NK-92 (cell line): ENCODE data around the gene MAB21L4.

Source experiments
- DNase-seq: peaks from one replicate; lab custom pipeline; 2025; ENCODE audit not compliant: unreplicated experiment; lab: John Stamatoyannopoulos, UW

Gene MAB21L4

DNA sequence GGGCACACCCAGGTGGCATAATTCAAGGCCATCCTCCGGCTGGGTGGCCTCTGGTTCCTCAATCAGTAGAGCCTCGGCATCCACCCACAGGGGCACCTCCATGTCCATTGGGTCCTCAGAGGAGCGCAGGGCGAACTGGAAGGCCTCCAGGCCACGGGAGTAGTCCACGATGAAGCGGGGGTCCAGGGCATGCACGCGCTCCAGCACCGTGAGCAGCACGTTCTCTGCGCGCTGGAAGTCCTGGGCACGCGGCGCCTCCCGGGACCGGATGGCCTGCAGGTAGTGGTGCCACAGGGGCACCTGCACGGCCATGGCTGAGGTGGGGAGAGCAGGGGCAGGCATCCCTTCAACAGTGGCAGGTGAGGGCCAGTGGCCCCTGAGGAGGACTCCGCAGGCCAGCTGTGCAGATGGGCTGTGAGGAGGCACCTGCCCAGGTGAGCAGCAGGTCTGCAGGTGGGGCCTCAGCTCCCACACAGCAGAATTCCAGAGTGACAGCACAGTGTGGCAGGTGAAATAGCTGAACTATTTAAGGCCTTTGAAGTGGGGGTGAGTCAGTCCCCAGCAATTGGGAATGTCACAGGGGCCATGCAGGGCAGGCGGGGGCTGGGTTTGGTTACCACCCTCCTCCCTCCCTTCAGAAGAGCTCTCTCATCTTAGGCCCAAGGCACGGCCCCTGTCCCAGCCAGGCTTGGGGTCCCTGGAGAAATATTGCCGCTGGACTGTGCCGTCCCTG lies at the start of gene MAB21L4:
Gene MAB21L4 (minus strand): TSS at position 501 of the 733 bp plus-strand sequence. CDS start 159 bp downstream, at position 342.
- DNase-seq: no peak

DNA sequence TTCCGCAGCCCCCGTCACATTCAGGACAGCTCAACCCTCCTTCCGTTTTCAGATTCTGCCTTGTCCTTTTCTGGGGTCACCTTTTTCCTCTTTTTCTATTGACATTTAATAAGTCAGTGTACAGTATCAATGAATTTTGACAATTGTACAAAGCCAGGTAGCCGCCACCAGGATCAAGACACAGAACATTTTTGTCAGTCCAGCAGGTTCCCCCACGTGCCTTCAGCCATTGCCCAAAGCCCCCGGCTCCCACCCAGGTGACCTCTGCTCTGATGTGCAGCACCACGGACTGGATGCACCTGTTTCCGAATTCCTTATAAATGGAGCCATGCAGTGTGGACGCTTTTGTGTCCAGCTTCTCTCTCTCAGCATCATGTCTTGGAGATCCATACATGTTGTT lies 40.1 kb upstream of the MAB21L4 start:
- no peak for DNase-seq

- DNase-seq: no peak
Measured at GRCh38 chr2:240935103-240935876, 39.3 kb upstream of the MAB21L4 start.

- no peak for DNase-seq
Measured at GRCh38 chr2:240934701-240935102, 38.7 kb upstream of the MAB21L4 start.

DNA sequence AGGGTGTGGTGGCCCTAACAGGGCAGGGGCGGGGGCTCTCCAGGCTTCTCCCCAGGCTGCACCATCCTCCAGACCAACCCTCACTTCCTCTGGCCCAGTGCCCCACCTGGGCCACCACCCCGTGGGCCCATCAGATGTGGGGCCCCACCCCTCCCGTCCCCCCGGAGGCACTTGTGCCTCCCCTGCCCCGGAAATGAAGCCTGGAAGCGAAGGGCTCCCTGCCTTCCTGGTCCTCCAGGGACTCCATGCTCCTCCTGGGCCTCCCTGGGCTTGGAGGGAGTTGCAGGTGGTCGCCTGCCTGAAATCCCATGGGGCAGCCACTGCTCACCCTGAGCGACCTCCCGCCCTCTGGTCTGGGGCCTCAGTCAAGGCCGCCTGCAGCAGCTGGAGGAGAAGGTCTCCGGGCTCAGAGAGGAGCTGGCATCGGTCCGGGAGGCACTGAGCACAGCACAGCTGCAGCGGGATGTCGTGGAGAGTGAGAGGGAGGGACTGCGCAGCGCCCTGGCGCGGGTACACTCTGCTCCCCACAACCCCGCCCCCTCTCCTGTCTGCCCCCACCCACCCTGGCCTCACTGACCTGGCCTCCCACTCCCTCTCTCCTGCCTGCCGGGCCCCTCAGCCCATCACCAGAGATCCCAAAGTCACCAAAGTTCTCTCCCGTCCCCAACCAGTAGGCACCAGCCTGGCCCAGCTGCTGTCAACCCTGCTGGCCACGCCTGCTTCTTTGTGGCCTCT lies 38.2 kb upstream of the MAB21L4 start:
- no peak for DNase-seq

DNA sequence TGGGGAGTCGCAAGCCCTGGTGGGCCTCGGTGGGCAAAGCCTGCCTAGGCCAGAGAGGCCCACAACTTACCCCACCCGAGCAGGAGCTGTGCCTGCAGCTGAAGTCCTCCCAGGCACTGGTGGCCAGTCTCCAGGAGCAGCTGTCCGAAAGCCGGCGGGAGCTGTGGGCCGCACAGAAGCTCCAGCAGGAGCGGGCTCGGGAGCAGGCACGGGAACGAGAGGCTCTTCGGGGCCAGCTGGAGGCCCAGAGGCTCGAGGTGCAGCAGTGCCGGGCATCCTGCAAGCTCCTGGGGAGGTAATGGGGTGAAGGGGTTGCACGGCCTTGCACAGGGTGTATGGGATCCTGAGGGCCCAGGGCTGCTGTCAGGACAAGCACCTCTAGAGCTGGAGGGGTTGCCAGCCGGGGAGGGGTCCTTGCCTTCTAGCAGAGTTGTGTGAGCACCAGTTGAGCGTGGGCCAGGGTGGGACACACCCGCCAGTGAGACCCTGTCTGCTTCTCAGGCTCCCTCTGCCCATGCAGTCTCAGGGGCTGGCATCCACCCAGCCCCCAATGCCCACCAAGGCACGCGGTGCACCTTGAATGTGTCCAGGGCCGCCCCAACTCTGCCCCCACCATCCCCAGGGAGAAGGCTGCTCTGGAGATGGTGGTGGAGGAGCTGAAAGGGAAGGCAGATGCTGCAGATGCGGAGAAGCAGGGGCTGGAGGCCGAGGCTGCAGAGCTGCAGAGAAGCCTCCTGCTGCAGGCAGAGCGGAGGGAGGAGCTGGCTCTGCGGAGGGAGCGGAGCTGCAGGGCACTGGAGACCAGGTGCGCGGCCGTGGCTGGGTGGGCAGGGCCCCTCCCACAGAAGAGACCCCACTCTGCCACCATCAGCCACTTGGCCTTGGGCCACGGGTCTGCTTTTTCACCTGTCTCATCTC lies 37.4 kb upstream of the MAB21L4 start:
- DNase-seq: no peak

- DNase-seq: no peak
Measured at GRCh38 chr2:240932724-240933047, 36.7 kb upstream of the MAB21L4 start.

DNA sequence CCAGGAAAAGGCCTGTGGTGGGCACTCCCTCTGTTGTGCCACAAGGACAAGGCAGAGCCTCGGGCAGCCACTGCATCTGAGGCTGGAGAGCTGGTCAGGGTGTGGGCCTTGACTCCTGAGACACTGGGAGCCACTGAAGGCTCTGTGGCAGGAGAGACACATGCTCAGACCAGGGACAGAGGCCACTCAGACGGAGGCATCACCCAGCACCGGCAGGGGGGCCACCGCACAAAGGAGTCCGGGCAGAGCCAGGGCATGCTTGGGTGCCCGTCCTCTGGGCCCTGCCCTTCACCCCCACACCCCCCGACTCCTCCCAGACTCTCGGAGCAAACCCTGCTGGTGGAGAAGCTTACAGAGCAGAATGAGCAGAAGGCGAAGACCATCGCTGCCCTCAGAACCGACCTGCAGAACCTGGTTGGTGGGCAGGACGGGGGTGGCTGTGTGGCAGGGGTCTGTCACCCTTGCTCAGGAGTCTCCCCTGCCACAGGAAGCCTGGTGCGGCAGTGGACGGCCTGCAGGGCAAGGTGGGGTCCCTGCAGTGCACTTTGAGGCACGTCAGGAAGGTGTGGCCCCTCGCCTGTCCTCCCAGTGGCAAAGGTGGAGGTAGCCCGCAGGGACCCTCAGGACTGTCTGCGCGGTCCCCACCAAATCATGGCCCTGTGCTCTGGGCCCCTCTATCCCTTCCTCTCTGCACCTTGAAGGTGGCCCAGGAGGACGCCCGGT lies 36.2 kb upstream of the MAB21L4 start:
- no peak for DNase-seq

- no peak for DNase-seq
Measured at GRCh38 chr2:240931319-240931949, 35.5 kb upstream of the MAB21L4 start.

DNA sequence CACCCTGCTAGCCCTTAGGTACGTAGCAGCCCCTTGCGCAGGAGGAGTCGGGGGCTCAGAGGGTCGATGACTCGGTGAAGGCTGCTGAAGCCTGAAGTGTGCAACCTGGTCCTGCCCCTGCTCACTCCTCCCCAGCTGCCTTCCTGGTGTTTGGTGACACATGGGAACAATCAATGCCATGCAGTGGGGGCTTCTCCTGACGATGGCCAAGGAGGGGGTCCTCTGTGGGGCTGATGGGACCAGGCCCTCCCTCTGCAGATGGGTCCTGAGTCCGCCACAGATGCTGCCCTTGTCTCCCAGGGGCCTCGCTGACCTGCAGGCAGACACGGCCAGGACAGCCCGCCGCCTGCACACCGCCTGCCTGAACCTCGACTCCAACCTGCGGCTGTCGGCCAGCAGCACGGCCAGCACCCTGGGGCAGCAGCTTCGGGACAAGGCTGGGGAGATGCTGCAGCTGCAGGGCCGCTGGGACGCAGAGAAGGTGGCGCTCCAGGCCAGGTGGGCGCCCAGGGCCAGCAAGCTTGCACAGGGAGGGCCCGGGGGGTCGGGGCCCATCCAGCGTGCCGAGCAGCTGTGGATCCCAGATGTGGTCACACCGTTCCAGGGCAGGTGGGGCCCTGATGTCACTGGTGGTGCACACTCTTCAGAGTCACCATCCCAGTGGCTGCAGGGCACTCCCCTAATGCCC lies 34.8 kb upstream of the MAB21L4 start:
- no peak for DNase-seq

- no peak for DNase-seq
Measured at GRCh38 chr2:240930096-240930630, 34.2 kb upstream of the MAB21L4 start.

GRCh38 chr2:240929364-240930095 lies 33.6 kb upstream of the MAB21L4 start:
- DNase-seq: no peak

- DNase-seq: no peak
Measured at GRCh38 chr2:240928476-240929363, 32.8 kb upstream of the MAB21L4 start.

- no peak for DNase-seq
Measured at GRCh38 chr2:240927390-240927781, 31.4 kb upstream of the MAB21L4 start.

GRCh38 chr2:240926516-240927389 lies 30.8 kb upstream of the MAB21L4 start:
- DNase-seq: no peak
